NT2/D1 (cell line): ENCODE measurements around the gene NEK1.

Experiments used
- DNase-seq: peaks from one replicate; pipeline ENCODE4 v3.0.0-alpha.2; 2011; ENCODE audit warnings: low read depth, low spot score
- H3K27me3 ChIP-seq: 2 replicates; pipeline ENCODE4 v1.6.0; 2011; ENCODE audit warnings: mild to moderate bottlenecking; ENCODE audit not compliant: insufficient read length, insufficient read depth
- H3K36me3 ChIP-seq: 2 replicates; pipeline ENCODE4 v1.6.1; 2011; ENCODE audit warnings: mild to moderate bottlenecking, low read length, mixed read lengths; ENCODE audit not compliant: insufficient read depth, insufficient read length
- H3K4me1 ChIP-seq: 2 replicates; pipeline ENCODE4 v1.5.1; 2011; ENCODE audit not compliant: insufficient read depth, insufficient read length
- H3K4me3 ChIP-seq: 2 replicates; pipeline ENCODE4 v1.5.1; 2011; ENCODE audit warnings: low read depth; ENCODE audit not compliant: insufficient read length
- H3K9ac ChIP-seq: 2 replicates; pipeline ENCODE4 v1.6.0; 2011; ENCODE audit warnings: low read depth; ENCODE audit not compliant: insufficient read length
- H3K9me3 ChIP-seq: 2 replicates; pipeline ENCODE4 v1.5.1; 2011; ENCODE audit warnings: mild to moderate bottlenecking, low read length; ENCODE audit not compliant: insufficient read depth
- SUZ12 ChIP-seq: IDR thresholded peaks from 2 replicates; pipeline ENCODE4 v1.6.1; 2011; ENCODE audit not compliant: insufficient read length, insufficient read depth; ENCODE audit errors: extremely low read depth
- YY1 ChIP-seq: IDR thresholded peaks from 2 replicates; pipeline ENCODE4 v1.6.1; 2011; ENCODE audit not compliant: insufficient read length, insufficient read depth
- ZNF274 ChIP-seq: IDR thresholded peaks from 2 replicates; pipeline ENCODE4 v1.6.1; 2011; ENCODE audit warnings: mild to moderate bottlenecking, low read depth, low read length

NEK1 gene

GRCh38 chr4:169446824-169447223 lies 165.6 kb downstream of the NEK1 start:
- Histone ChIP-seq H3K9ac (no peak overlapping the region), H3K36me3 (no peaks in the 10 kb centered on the region), H3K27me3 (no peaks in the 10 kb centered on the region), H3K9me3 (peaks cover 7% of the 10 kb centered on the region), H3K4me1 (no peaks in the 10 kb centered on the region), H3K4me3 (no peak overlapping the region)
- TF ChIP-seq ZNF274 (no peak), SUZ12 (no peak), YY1 (no peak)
- no peak for DNase-seq

DNA sequence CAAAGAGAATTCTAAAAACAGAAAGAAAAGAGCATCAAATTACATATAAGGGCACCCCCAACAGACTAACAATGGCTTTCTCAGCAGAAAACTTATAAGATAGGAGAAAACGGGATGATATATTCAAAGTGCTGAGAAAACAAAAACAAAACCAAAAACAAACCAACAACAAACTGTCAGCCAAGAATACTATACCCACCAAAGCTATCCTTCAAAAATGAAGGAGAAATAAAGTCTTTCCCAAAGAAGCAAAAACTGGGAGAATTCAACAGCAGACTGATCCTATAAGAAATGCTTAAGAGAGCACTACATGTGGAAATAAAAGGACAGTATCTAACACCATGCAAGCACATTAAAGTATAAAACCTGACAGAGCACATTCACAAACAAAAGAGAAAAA lies 168.6 kb downstream of the NEK1 start:
- no peaks in the 10 kb centered on the region for H3K36me3 ChIP-seq
- H3K4me3 ChIP-seq: no peak overlapping the region
- H3K4me1 ChIP-seq: no peaks in the 10 kb centered on the region
- H3K9ac ChIP-seq: no peak overlapping the region
- TF ChIP-seq SUZ12 (no peak), ZNF274 (no peak)
- peaks cover 7% of the 10 kb centered on the region for H3K9me3 ChIP-seq
- no peak for DNase-seq
- H3K27me3 ChIP-seq: no peaks in the 10 kb centered on the region

GRCh38 chr4:169440446-169440845 lies 171.9 kb downstream of the NEK1 start:
- Histone ChIP-seq H3K9ac (no peak overlapping the region), H3K36me3 (no peaks in the 10 kb centered on the region), H3K4me1 (no peaks in the 10 kb centered on the region), H3K4me3 (no peak overlapping the region), H3K9me3 (peaks cover 7% of the 10 kb centered on the region), H3K27me3 (no peaks in the 10 kb centered on the region)
- DNase-seq: no peak
- TF ChIP-seq ZNF274: no peak
- TF ChIP-seq YY1: no peak
- no peak for TF ChIP-seq SUZ12

- TF ChIP-seq SUZ12 (no peak), YY1 (no peak), ZNF274 (no peak)
- H3K4me1 ChIP-seq: no peaks in the 10 kb centered on the region
- peaks cover 7% of the 10 kb centered on the region for H3K9me3 ChIP-seq
- no peak for DNase-seq
- no peaks in the 10 kb centered on the region for H3K27me3 ChIP-seq
- H3K9ac ChIP-seq: no peak overlapping the region
- H3K36me3 ChIP-seq: no peaks in the 10 kb centered on the region
- no peak overlapping the region for H3K4me3 ChIP-seq
These were observed 173.1 kb downstream of the NEK1 start for GRCh38 chr4:169439244-169439643.

- H3K9ac ChIP-seq: no peak overlapping the region
- H3K36me3 ChIP-seq: no peaks in the 10 kb centered on the region
- no peaks in the 10 kb centered on the region for H3K27me3 ChIP-seq
- H3K4me3 ChIP-seq: no peak overlapping the region
- H3K9me3 ChIP-seq: no peaks in the 10 kb centered on the region; the same call in 1 of the 2 replicates
- TF ChIP-seq ZNF274 (no peak), YY1 (no peak), SUZ12 (no peak)
- no peaks in the 10 kb centered on the region for H3K4me1 ChIP-seq
- no peak for DNase-seq
These were observed 174.3 kb downstream of the NEK1 start for GRCh38 chr4:169438057-169438480.

DNA sequence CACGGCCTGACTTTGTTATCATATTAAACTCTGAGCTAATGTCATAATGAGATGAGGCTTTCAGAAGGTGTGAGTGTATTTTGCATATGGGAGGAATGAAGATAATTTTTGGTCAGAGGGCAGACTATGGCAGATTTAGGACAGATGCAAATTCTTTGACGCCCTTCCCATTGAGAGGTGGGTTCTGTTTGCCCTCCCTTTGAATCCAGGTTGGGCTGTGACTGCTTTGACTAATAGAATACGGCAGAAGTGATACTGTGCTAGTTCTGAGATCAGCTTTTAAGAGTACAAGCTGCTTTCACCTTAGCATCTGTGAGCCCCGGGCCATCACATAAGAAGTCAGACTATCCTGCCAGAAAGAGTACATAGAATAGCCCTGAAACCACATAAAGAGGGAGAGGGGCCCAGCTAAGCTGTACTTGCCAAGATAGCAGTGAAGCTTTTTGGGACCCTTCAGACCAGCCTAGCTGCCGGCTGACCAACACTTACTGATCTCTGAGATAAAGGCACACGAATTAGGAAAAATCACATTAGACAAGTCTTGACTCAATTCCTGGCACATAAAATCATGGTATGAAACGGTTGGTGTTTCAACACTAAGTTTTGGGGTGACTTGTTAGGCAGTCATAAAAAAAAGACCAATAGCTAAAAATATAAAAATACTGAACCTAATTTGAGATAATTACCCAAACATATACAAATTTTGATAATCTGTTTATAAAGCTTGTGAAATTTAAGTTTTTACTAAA lies 174.9 kb downstream of the NEK1 start:
- no peak for DNase-seq
- Histone ChIP-seq H3K4me1 (no peaks in the 10 kb centered on the region), H3K9ac (no peak overlapping the region), H3K4me3 (no peak overlapping the region), H3K27me3 (no peaks in the 10 kb centered on the region), H3K9me3 (no peaks in the 10 kb centered on the region), H3K36me3 (no peaks in the 10 kb centered on the region)
- TF ChIP-seq ZNF274: no peak
- no peak for TF ChIP-seq SUZ12
- no peak for TF ChIP-seq YY1

GRCh38 chr4:169436734-169437133 lies 175.6 kb downstream of the NEK1 start:
- no peak for DNase-seq
- no peak for TF ChIP-seq YY1
- TF ChIP-seq SUZ12: no peak
- no peak for TF ChIP-seq ZNF274
- Histone ChIP-seq H3K9me3 (no peaks in the 10 kb centered on the region), H3K4me1 (no peaks in the 10 kb centered on the region), H3K36me3 (no peaks in the 10 kb centered on the region), H3K27me3 (no peaks in the 10 kb centered on the region), H3K4me3 (no peak overlapping the region), H3K9ac (no peak overlapping the region)
